NCI-H146 (cell line): Measurements from ENCODE around the gene RBP4.

Experiments
- DNase-seq: peaks from one replicate; lab custom pipeline; 2025; lab: John Stamatoyannopoulos, UW

RBP4 gene

DNA sequence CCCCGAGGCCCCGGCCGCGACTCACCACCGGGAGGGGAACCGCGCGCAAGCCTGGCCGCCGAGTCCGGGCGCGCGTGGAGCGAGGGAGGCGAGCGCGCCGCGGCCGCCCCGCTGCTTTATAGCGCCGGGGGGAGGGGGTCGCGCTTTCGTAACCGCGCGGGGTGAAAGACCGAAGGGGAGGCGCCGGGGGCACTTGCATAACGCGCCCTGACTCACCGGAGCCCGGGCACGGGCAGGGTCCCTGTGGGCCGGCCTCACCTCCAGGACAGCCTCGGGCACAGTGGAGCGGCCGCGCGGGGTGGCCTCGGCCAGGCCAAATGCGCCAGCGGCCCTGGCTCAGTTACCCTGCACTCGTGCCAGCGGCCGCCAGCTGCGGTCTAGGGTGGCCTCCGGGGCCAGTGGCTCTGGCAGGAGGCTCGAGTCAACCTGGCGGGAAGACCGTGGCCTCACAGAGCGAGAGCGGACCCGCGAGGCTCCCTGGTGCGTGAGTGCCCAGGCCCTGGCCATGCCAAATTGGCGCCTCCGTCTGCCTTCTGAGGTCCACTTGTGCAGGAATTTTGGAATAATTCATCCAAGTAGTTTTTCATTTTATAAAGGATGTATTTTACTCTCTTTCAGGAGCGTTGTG is at the start of gene RBP4:
RBP4 (minus strand) TSS at position 90 of the 628 bp plus-strand sequence. CDS start 207 bp downstream, outside the sequence.
- DNase-seq, result peak; percentile 68

DNA sequence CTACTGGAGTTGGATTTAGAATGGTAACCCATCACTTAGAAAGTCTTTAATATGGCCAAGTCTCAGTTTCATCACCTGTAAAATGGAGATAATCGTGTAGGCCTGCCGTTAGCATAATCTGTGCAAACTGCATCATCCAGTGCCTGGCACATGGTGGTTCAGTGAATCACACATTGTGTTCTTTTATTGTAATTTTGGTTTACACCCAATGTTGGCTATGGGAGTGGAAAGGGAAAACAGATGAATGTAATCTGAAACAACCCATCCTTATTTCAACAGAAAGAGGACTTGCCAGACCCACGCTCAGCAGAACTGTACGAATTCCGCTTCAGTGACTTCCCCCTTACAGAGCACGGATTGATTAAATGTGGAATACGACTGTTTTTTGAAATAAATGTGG is 38.8 kb upstream of the RBP4 start:
- DNase-seq, result no peak

DNA sequence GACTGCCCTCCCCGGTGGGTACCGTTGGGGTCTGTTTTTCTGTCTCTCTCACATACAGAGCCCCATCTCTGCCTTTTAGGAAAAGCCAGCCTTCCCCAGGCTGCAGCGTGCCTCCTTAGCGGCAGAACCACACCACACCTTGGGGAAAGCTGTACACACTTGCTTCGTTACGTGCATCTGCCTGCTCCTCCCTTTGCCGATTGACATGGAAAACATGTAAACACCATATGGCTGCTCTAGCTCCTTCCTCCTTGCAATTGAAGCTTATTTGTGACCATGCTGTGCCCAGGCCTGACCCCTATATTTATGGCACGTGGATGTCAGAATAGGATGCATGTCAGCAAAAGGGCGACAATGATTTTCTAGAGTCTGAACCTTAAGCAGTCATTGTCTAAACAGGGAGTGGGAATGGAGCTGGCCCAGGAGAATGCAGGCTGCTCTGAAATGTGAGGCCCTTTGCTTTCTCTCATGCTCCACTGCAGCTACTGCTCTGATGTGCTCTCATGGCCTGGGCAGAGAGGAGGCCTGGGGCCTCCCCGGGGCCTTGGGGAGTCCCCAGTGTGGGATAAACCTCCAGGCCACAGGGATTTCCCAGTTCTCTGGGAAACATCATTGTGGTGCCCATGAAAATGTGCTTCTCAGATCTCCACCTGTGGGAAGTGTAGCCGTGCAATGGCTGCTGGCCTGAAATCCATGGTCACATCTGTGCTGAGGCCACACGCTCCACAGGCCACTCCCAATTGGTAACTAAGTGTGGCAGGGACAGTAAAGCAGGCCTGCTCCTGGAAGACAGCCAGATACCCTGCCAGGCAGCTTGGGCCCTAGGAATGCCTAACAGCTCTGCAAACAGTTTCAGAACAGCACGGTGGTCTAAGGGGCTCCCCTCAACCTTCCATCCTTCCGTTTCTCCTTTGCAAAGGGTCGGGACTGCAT is 29.9 kb upstream of the RBP4 start:
- DNase-seq, result peak; percentile 14

DNA sequence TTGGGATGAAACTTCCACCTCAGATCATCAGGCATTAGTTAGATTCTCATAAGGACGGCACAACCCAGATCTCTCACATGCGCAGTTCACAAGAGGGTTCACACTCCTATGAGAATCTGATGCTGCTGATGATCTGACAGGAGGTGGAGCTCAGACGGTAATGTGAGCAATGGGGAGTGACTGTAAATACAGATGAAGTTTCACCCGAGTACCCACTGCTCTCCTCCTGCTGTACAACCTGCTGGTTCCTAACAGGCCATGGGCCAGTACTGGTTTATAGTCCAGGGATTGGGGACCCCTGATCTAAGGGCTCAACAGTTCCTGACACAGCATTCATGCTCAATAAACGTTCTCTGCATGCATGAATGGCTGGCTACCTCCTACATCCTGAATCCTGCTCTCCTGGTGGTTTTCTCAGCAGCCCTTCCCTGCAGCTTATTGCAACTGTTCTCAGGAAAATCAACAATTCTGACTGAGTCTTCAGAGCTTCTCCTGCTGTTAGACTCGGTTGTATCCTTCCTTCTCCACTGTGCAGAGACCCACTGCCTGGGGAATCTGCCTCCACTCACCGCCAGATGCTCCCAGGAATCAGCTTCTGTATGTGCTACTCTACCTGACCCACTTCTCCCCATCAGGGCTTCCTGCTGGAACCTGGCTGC is 28.7 kb upstream of the RBP4 start:
- DNase-seq, result peak; percentile 4

DNA sequence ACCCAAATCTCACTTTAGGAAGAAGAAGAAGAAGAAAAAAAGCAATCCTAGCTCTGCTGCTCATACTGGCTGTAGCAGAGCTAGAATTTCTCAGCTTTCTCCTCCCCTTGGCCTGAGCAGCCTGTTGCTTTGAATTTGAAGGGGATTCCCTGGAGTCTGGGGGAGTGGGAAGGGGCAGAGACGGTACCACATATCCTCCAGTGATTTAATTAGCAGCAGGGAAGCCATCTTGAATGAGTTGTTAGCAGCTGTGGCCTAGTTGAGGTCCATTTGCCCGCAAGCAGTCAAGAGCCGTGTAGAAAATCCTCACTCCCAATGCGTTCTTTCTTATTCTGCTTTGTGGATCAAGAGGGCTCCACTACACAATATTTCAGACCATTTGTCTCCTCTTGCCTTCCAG is 27.8 kb upstream of the RBP4 start:
- DNase-seq, result no peak

DNA sequence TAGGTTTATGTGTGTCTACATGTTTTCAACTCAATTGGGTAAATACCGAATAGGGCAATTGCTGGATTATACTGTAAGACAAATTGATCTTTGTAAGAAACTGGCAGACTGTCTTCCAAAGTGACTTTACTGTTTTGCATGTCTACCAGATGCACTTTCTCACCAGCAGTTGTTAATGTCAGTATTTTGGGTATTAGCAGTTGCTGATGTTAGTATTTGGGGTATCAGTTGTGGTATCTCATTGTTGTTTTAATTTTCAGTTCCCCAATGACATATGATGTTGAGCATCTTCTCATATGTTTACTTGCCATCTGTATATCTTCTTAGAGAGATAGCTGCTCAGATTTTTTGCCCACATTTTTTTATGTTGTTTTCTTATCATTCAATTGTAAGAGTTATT is 21.9 kb upstream of the RBP4 start:
- no peak for DNase-seq

DNA sequence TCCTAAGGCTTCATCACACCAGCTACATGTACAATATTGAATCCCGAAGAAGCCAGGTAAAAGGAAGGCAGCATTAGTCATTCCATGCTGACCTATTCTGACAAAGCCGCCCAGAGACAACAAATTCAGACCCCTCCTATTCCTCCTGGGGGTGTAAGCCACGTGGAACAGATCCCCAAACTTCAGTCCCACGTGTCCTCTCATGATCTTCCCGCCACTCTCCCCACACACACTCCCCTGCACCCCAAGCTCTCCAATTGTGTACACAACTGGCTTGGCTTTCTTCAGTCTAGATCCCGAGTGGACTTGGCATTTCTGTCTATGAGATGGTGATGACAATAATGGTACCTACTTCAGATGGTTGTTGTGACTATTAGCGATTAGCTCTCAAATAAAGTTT is 19.9 kb upstream of the RBP4 start:
- no peak for DNase-seq

DNA sequence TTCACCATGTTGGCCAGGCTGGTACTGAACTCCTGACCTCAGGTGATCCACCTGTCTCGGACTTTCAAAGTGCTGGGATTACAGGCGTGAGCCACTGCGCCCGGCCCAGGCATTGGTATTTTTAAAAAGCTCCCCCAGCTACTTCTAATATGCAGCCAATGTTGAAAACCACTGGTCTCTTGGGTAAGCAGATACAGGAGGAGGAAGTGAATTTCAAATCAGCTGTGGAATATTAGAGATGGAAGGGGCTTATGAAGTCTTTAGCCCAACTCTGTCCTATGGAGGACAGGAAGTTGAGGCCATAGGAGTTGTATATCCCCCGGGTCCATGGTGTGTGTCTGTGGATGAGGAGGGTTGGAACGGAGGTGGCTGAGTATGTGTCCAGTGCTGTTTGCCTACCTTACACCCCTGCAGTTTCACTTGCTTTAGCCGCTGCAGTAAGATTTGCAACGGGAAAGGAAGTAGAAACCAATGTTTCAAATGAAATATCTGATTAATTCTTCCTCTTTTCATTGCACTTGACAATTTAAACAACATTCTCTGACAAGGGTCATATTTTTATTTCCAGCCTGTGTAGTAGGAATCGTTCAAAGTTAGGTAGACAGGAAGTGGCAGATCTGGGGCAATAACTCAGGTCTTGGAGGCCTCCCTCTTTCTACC is 14.7 kb upstream of the RBP4 start:
- no peak for DNase-seq

DNA sequence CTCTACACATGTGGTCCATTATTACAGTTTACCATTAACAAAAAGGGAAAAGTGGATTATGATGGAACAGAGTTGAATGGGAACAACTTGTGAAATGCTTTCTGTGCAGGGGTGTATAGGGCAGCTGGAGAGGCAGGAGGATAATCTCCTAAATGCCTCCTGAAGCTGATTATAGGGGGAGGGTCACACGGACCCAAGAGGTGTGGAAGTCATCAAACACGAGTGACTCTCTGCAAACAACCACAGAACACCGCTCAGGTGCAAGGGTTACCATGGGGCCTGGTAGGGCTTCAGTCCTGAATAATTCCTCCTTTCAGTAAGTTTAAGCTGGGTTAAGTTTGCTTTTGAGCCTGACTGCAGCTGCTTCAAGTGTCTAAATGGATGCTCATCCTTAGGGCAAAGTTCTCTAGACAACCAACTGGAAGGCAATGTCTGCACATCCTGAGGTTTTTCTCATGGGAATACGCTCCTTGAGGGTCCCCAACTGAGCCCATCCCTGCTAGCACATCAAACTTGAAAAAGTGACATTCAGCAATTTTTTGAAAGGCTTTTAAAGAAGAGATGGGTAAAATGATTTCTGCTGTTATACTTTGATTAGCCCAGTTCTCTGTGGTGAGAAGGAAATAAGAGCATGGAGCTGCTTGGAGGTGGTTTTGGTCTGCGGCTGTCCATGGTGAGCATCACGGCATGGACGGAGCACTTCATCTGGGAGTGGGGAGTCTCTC is 13.2 kb upstream of the RBP4 start:
- no peak for DNase-seq

DNA sequence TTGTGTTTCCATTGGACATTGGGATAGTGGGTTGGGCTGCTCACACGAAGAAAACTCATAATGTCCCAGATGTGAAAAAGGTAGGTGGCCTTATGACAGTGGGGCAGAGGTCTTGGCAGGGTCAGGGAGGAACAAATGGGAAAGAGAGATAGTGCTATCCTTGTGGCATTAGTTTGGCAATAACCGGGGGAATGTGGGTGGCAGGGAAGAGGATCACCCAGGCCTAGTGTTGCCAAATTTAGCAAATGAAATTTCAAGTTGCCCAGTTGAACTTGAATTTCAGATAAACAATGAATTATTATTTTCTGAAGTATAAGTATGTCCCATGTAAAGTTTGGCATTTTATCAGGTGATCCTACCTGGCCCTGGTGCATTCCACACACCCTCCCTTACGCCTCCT is 12.1 kb upstream of the RBP4 start:
- no peak for DNase-seq

DNA sequence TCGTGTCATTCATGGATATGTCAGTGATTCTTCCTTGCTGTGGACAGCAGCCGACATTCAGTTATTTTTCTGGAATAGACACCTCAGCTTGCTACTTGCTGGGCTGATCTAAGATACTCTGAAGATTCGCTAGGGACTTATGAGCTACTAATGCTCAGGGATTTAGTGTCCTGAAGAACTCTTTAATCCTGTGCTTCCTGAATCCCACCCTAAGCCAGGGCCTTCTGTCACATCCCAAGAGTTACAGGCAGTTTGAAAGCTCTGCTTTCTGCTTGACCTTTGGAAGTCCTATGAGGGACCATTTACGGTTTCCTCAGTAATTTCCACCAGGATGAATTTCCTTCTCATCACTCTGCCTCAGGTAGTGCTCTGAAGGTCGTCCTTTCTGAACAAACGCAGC is 11.3 kb upstream of the RBP4 start, which contains the start of gene PDE6C:
PDE6C (plus strand) TSS at position 227 of the 400 bp plus-strand sequence. CDS start 189 bp downstream, outside the sequence.
- no peak for DNase-seq

DNA sequence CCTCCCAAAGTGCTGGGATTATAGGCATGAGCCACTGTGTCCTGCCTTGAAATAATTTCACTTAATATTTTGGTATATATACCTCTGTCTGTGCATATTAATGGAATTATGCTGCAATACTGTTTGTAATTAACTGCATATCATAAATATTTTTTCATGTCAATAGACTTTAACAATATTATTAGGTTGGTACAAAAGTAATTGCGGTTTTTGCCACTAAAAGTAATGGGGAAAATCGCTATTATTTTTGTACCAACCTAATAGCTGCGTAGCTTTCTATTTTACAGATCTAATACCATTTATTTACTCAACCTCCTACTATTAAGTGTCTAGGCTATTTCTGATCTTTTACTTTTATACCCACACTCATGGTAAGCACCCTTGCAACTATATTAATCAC is 7.4 kb upstream of the RBP4 start:
- no peak for DNase-seq

DNA sequence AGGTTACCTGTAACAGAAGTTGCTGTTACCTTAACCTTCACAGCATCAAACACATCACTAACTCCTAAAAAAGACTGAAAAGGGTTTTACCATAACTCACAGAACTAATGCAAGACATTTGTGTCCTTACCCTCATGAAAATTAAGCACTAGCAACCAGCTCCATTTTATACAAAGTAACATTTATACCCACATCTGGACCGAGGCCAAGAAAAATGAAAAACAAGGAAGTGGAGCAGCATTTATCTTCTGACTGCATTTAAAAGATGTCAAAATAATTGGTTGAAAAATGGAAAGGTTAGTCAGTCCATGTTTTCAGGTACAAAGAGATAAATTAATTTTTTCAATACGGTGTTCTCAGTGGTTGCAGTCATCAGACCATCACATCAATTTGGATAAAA is 3.1 kb upstream of the RBP4 start:
- no peak for DNase-seq

DNA sequence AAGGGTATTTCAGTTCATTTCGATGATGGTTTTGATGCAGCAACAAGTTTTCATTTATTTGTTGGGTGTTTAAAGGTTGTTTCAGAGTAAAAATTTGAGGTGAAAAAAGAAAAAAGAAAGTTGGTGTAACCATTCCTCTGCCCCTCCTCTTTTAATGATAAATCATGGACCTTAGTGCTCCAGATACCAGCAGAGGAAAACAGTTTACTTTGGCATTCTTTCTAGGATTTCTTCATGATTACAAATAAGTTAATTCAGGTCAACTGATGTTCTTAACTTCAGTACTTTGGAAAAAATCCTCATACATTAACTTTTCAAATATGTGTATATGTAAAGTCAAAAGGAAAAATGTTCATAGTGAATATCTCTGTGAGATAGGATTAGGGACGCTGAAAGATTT is 2.0 kb upstream of the RBP4 start:
- no peak for DNase-seq

DNA sequence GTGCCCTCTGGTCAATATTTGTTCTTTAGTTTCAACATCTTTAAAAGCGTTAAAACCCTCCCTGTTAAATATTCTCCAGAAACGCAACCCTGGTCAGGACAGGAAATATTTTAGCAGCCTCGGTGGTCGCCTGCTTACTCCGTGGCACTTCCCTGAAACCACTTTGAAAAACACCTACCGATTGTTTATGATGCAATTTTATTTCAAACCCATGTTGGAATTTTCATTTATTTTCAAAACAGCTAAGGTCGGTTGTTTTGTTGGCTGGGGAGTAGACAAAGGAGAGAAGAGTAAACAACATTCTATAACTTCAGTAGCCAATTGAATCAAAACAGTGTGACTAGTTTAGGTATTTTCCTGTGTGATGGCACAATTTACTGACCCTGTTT is 733 bp upstream of the RBP4 start:
- DNase-seq, result no peak

DNA sequence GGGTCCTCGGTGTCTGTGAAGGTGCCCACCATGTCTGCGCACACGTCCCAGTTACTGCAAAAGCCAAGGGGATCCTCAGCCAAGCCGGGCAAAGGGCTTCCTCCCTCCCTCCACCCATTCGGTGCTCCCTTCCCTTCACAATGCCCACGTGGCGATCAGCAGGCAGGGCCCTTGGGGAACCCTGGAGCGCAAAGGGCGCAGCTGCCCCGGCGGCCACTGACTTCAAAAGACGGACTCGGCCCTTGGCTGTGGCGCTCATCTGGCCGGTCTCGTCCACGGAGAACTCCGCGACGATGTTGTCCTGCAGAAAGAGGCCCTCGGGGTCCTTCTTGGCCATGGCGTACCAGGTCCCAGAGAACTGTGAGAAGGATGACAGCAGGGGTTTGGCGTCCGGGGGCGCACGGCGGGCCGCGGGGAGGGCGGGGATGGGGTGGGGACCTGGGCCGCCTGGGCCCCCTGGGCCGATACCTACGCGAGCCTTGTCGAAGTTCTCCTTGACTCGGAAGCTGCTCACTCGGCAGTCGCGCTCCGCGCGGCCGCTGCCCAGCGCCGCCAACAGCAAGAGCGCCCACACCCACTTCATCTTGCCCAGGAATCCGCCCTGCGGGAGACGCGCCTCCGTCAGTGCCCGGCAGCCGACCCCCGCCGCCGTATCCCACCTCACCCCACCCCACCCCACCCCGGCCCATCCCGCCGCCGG is 439 bp downstream of the RBP4 start:
- peak; percentile 50 for DNase-seq

DNA sequence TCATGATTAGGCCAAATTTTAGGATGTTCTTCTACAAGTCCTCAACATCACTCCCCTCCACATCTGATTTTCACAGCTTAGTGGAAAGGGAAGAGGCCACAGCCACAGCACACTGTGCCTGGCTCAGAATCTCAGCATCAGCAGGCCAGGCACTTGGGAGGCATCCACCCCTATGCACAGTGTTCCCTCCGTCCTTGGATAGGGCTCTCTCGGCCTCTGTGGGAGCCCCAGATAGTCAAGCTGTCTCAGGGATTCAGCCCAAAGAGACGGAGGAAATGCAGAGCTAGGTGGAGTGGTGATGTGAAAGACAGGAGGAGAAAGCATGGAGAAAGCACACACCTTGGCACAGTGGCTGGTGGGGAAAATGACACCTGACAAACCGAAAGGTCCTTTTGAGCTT is 1.3 kb downstream of the RBP4 start:
- no peak for DNase-seq

DNA sequence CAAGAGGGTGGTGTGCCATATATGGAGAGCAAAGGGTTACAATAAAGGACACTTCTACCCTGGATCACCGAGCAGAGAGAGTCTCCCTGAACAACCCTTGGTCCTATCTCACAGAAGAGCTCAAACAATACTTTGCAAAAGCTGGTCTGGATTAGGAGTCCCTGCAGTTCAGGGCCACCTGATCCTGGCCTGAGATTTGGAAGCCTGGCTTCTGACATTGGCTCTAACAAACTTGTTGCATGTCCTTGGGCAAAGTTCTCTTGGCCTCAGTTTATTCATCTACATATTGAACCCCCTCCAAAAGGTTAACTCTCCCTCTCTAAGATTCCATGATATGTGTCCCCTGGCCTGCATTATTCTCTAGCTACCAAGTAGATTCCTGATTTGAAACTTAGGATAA is 1.7 kb downstream of the RBP4 start:
- DNase-seq, result no peak

DNA sequence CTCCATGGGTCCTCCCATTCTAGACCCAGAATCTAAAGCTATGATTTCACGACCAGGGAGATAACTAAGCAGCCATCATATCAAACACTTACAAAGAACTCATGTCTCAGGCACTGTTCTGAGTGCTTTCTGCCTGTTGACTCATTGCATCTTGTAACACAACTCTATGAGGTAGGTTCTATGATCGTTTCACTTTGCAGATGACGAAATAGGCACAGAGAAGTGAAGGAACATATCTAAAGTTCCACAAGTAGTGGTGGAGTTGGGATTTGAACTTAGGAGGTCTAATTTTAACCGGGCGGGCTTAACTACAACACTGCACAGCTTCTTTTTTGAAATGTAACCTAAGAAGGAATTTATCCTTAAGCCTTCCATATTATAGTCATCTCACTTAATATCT is 2.9 kb downstream of the RBP4 start:
- DNase-seq, result no peak

DNA sequence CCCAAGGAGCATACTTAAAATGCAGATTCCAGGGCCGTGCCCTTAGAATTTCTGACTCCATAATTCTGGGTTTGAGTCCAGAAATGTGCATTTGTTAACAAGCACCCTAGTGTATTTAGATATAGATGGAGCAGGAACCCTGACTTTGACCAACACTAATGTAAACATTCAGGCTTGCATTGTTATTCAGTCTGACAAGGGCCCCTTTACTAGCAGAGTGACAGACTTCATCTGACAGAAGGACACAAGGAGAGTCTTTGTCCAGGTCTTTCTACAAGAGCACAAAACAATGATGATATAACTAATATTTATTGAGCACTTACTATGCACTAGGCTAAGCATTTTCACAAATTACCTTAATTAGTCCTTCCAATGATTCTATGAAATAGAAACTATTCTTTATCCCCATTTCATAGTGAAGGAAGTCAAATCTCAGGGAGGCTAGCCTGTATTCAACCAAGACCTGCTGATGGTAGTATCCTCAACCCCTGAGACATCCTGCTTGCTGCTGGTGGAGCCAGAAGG is 3.9 kb downstream of the RBP4 start:
- no peak for DNase-seq

DNA sequence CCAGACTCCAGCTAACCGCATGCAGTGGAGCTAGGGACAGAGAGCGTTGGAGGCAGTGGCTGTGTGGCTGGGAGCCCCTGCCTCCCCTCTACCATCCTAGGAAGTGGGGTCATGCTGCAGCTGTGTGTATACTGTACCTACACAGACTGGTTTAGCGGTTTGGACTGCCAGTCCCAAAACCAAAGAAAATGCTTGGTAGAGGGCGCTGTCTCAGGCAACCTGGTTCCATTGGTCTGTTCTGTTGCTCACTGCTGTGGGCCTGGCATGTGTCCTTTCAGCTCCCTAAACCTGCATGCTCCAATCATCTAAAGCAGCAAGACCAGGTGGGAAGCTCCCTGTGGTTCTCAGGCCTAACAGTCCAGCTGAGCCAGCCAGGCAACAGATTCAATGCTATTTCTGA is 4.5 kb downstream of the RBP4 start:
- no peak for DNase-seq
